K562 (cell line): ENCODE data around the gene ICAM1. TPM values are rescaled to one million over a fixed set of nuclear protein-coding genes. Genes with fewer than 3 reads are reported as not detected.

Experiments
- ATF7 ChIP-seq: fragments of 450-650 bp; IDR thresholded peaks from 2 replicates; pipeline ENCODE4 v1.7.1; 2014; ENCODE audit warnings: mild to moderate bottlenecking, moderate library complexity
- BACH1 ChIP-seq: fragments of 200-800 bp; sonication (Bioruptor generic); IDR thresholded peaks from 2 replicates; pipeline ENCODE4 v1.6.1; 2016; ENCODE audit warnings: missing genetic modification characterization, missing compliant biosample characterization
- BCL6 ChIP-seq: fragments of 250-450 bp; sonication (Bioruptor Pico); IDR thresholded peaks from 2 replicates; pipeline ENCODE4 v1.4.0; 2020
- BDP1 ChIP-seq: IDR thresholded peaks from 3 replicates; pipeline ENCODE4 v1.6.1; 2011; ENCODE audit not compliant: insufficient read length, insufficient read depth
- CHD1 ChIP-seq: fragments of 200-600 bp; sonication (generic); IDR thresholded peaks from one replicate; pipeline ENCODE4 v1.6.1; 2012; ENCODE audit warnings: mild to moderate bottlenecking, moderate library complexity, low read length, inconsistent platforms
- EHMT2 ChIP-seq: fragments of 450-650 bp; IDR thresholded peaks from 2 replicates; pipeline ENCODE4 v1.6.1; 2018; ENCODE audit warnings: antibody characterized with exemption
- ETV5 ChIP-seq: sonication (generic); formaldehyde crosslinking; IDR thresholded peaks from 2 replicates; pipeline ENCODE4 v1.4.0; 2020; ENCODE audit warnings: low read depth, mild to moderate bottlenecking, missing genetic modification reagents
- GTF2A2 ChIP-seq: IDR thresholded peaks from 2 replicates; pipeline ENCODE4 v1.6.1; 2016; ENCODE audit warnings: mild to moderate bottlenecking, missing genetic modification characterization, missing compliant biosample characterization
- HNRNPLL ChIP-seq: fragments of 200-400 bp; formaldehyde crosslinking; IDR thresholded peaks from 2 replicates; pipeline ENCODE4 v1.6.1; 2017; ENCODE audit warnings: low read length, low read depth, mild to moderate bottlenecking; ENCODE audit not compliant: poor library complexity, severe bottlenecking
- IFI16 ChIP-seq: fragments of 250-450 bp; sonication (Bioruptor Pico); IDR thresholded peaks from 2 replicates; pipeline ENCODE4 v2.1.2; 2022; ENCODE audit warnings: mild to moderate bottlenecking, inconsistent platforms
- NCOA1 ChIP-seq: fragments of 450-650 bp; IDR thresholded peaks from 2 replicates; pipeline ENCODE4 v1.6.1; 2016; ENCODE audit warnings: low read depth
- NFRKB ChIP-seq: fragments of 450-650 bp; IDR thresholded peaks from 2 replicates; pipeline ENCODE4 v1.6.1; 2016; ENCODE audit warnings: low read depth
- NUFIP1 ChIP-seq: fragments of 450-650 bp; IDR thresholded peaks from 2 replicates; pipeline ENCODE4 v1.6.1; 2018; ENCODE audit not compliant: partially characterized antibody
- PHB2 ChIP-seq: fragments of 450-650 bp; IDR thresholded peaks from 2 replicates; pipeline ENCODE4 v1.6.1; 2017; ENCODE audit warnings: low read depth
- RBBP5 ChIP-seq: fragments of 200-600 bp; sonication (generic); IDR thresholded peaks from 2 replicates; pipeline ENCODE4 v1.6.1; 2012; ENCODE audit warnings: borderline replicate concordance, mild to moderate bottlenecking, low read length, control low read depth, inconsistent platforms; ENCODE audit not compliant: insufficient read depth, poor library complexity, severe bottlenecking
- SP2 ChIP-seq: IDR thresholded peaks from 2 replicates; pipeline ENCODE4 v1.6.1; 2011; ENCODE audit warnings: mild to moderate bottlenecking, low read depth, low read length, moderate library complexity; ENCODE audit not compliant: poor library complexity, severe bottlenecking; ENCODE audit errors: extremely low read depth
- ZNF12 ChIP-seq: sonication (generic); formaldehyde crosslinking; IDR thresholded peaks from 2 replicates; pipeline ENCODE4 v1.4.0; 2020; ENCODE audit warnings: mild to moderate bottlenecking, missing genetic modification reagents
- ZNF121 ChIP-seq: sonication (generic); formaldehyde crosslinking; conservative IDR thresholded peaks from 2 replicates; pipeline ENCODE4 v1.8.0; 2022; ENCODE audit warnings: missing genetic modification reagents
- ZNF586 ChIP-seq: fragments of 450-650 bp; formaldehyde crosslinking; conservative IDR thresholded peaks from 2 replicates; pipeline ENCODE4 v1.4.0; 2020; ENCODE audit warnings: mild to moderate bottlenecking, moderate library complexity
- ZNF76 ChIP-seq: fragments of 250-450 bp; sonication (Bioruptor Pico); IDR thresholded peaks from 2 replicates; pipeline ENCODE4 v1.4.0; 2020; ENCODE audit warnings: mild to moderate bottlenecking, moderate library complexity, borderline replicate concordance
- polyA plus RNA-seq, 8 experiments: library from polyadenylated mRNA; depleted of rRNA in 4 of 8; stranded (reverse) in 5 of 8; unstranded in 3 of 8; fragments of >200 nt; fragmentation: Nextera tagmentation in 2 of 8; fragmentation: Illumina TruSeq in 1 of 8; extraction: Ambion mirVana in 2 of 8; extraction: Trizol in 1 of 8; gene quantifications; 2 replicates each; pipeline versions ENCODE4 v1.2.1 to v1.2.3, GENCODE V29; 2011 to 2014; ENCODE audit warnings: inconsistent platforms in 1 of 8, missing spikeins in 1 of 8
- total RNA-seq, 7 experiments: library from RNA; depleted of rRNA in 6 of 7; stranded (reverse); fragments of >200 nt in 6 of 7; fragmentation: Illumina TruSeq in 2 of 7; extraction: Trizol in 2 of 7; gene quantifications; 2 replicates each; pipeline versions ENCODE4 v1.2.1 to v1.2.3, GENCODE V29; 2011 to 2021; ENCODE audit warnings: low replicate concordance in 1 of 7
- TF ChIP-seq, protein P1 (sequence below): fragments of 250-450 bp; sonication (Bioruptor Pico); IDR thresholded peaks from 2 replicates; pipeline ENCODE4 v1.5.0; 2021
- TF ChIP-seq, protein P2 (sequence below): sonication (generic); formaldehyde crosslinking; IDR thresholded peaks from 2 replicates; pipeline ENCODE4 v1.8.0; 2022; ENCODE audit warnings: mild to moderate bottlenecking, missing genetic modification reagents
- TF ChIP-seq, protein P3 (sequence below): sonication (generic); formaldehyde crosslinking; IDR thresholded peaks from 2 replicates; pipeline ENCODE4 v1.4.0; 2020; ENCODE audit warnings: mild to moderate bottlenecking, missing genetic modification reagents

Gene ICAM1
- total and polyA plus RNA-seq, 9 of the 15 experiments (the other 6 are each of a cell fraction or from before 2014, with no cell fraction given), result 2.3 to 24.4 (median 13.4) TPM

DNA sequence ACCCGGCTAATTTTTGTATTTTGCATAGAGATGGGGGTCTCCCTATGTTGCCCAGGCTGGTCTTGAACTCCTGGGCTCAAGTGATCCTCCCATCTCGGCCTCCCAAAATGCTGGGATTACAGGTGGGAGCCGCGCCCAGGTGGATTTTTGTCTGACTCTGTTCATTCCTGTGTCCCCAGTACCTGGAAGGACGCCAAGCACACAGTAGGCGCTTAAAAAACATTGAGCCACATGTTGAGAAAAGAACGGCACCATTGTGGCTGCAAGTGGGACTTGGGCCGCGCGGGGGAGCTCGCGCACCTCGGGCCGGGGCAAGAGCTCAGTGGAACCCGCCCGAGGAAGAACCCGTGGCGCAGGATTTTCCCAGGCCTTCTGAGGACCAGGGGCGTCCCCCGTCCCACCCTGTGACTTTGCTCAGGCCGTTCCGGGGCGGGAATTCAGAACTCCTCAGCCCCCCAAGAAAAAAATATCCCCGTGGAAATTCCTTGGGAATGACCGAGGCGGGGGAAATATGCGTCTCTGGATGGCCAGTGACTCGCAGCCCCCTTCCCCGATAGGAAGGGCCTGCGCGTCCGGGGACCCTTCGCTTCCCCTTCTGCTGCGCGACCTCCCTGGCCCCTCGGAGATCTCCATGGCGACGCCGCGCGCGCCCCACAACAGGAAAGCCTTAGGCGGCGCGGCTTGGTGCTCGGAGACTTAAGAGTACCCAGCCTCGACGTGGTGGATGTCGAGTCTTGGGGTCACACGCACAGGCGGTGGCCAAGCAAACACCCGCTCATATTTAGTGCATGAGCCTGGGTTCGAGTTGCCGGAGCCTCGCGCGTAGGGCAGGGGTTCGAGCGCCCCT lies 1.4 kb upstream of the ICAM1 start (continued):
- TF ChIP-seq, protein P1, sequence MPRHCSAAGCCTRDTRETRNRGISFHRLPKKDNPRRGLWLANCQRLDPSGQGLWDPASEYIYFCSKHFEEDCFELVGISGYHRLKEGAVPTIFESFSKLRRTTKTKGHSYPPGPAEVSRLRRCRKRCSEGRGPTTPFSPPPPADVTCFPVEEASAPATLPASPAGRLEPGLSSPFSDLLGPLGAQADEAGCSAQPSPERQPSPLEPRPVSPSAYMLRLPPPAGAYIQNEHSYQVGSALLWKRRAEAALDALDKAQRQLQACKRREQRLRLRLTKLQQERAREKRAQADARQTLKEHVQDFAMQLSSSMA, result no peak
- TF ChIP-seq ZNF12 (CRISPR knock-in tag), result no peak
- TF ChIP-seq ZNF121, result peak; percentile 50; the same call in 1 of the 2 replicates
- no peak for TF ChIP-seq BDP1
- TF ChIP-seq, protein P2, sequence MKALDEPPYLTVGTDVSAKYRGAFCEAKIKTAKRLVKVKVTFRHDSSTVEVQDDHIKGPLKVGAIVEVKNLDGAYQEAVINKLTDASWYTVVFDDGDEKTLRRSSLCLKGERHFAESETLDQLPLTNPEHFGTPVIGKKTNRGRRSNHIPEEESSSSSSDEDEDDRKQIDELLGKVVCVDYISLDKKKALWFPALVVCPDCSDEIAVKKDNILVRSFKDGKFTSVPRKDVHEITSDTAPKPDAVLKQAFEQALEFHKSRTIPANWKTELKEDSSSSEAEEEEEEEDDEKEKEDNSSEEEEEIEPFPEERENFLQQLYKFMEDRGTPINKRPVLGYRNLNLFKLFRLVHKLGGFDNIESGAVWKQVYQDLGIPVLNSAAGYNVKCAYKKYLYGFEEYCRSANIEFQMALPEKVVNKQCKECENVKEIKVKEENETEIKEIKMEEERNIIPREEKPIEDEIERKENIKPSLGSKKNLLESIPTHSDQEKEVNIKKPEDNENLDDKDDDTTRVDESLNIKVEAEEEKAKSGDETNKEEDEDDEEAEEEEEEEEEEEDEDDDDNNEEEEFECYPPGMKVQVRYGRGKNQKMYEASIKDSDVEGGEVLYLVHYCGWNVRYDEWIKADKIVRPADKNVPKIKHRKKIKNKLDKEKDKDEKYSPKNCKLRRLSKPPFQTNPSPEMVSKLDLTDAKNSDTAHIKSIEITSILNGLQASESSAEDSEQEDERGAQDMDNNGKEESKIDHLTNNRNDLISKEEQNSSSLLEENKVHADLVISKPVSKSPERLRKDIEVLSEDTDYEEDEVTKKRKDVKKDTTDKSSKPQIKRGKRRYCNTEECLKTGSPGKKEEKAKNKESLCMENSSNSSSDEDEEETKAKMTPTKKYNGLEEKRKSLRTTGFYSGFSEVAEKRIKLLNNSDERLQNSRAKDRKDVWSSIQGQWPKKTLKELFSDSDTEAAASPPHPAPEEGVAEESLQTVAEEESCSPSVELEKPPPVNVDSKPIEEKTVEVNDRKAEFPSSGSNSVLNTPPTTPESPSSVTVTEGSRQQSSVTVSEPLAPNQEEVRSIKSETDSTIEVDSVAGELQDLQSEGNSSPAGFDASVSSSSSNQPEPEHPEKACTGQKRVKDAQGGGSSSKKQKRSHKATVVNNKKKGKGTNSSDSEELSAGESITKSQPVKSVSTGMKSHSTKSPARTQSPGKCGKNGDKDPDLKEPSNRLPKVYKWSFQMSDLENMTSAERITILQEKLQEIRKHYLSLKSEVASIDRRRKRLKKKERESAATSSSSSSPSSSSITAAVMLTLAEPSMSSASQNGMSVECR (CRISPR knock-in tag), result no peak
- TF ChIP-seq BACH1, result no peak
- 0 out of 2 replicates have a peak, but pooled peaks have one; percentile 34 for TF ChIP-seq NFRKB
- TF ChIP-seq ZNF76 (CRISPR knock-in tag), result no peak
- TF ChIP-seq ATF7, result peak; percentile 50; the same call in 1 of the 2 replicates
- no peak for TF ChIP-seq NUFIP1
- TF ChIP-seq CHD1, result no peak
- no peak for TF ChIP-seq PHB2
- no peak for TF ChIP-seq NCOA1
- TF ChIP-seq HNRNPLL, result no peak
- no peak for TF ChIP-seq ZNF586 (CRISPR knock-in tag)
- TF ChIP-seq ETV5 (CRISPR knock-in tag), result peak; percentile 48; the same call in 1 of the 2 replicates
- TF ChIP-seq EHMT2, result no peak
- no peak for TF ChIP-seq IFI16 (CRISPR knock-in tag)
- TF ChIP-seq GTF2A2, result no peak
- TF ChIP-seq, protein P3, sequence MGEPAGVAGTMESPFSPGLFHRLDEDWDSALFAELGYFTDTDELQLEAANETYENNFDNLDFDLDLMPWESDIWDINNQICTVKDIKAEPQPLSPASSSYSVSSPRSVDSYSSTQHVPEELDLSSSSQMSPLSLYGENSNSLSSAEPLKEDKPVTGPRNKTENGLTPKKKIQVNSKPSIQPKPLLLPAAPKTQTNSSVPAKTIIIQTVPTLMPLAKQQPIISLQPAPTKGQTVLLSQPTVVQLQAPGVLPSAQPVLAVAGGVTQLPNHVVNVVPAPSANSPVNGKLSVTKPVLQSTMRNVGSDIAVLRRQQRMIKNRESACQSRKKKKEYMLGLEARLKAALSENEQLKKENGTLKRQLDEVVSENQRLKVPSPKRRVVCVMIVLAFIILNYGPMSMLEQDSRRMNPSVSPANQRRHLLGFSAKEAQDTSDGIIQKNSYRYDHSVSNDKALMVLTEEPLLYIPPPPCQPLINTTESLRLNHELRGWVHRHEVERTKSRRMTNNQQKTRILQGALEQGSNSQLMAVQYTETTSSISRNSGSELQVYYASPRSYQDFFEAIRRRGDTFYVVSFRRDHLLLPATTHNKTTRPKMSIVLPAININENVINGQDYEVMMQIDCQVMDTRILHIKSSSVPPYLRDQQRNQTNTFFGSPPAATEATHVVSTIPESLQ, result no peak
- no peak for TF ChIP-seq SP2
- no peak for TF ChIP-seq BCL6 (CRISPR knock-in tag)
- TF ChIP-seq RBBP5, result no peak
